Skin of body (tissue), 2 donors: ENCODE results near the gene KLK10. TPM values are rescaled to one million over a fixed set of nuclear protein-coding genes. Genes with fewer than 3 reads are reported as not detected.

ENCODE experiments used
- DNase-seq: peaks from one replicate; lab custom pipeline; 2025; lab: John Stamatoyannopoulos, UW
- total RNA-seq: library from RNA; depleted of rRNA; stranded (reverse); fragments of >200 nt; gene quantifications from one replicate; pipeline ENCODE4 v1.2.3, GENCODE V29; 2014

KLK10 gene
- total RNA-seq, 1 donor from 2014 or later = 22.4 TPM

- no peak for DNase-seq
Observed at GRCh38 chr19:51025809-51026553, 6.5 kb upstream of the KLK10 start.

- DNase-seq = no peak
Observed at GRCh38 chr19:51025401-51025800, 5.9 kb upstream of the KLK10 start.

DNA sequence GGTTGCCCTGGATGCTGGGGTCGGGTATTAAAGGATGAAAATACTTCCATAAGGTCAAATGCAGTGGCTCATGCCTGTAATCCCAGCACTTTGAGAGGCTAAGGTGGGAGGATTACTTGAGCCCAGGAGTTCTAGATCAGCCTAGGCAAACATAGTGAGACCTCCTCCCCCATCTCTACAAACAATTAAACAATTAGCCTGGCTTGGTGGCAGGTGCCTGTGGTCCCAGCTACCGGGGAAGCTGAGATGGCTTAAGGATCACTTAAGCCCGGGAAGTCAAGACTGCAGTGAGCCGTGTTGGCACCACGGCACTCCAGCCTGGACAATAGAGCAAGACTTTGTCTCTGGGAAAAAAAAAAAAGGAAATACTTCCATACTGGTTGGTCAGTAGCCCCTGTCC lies 5.4 kb upstream of the KLK10 start:
- no peak for DNase-seq

DNA sequence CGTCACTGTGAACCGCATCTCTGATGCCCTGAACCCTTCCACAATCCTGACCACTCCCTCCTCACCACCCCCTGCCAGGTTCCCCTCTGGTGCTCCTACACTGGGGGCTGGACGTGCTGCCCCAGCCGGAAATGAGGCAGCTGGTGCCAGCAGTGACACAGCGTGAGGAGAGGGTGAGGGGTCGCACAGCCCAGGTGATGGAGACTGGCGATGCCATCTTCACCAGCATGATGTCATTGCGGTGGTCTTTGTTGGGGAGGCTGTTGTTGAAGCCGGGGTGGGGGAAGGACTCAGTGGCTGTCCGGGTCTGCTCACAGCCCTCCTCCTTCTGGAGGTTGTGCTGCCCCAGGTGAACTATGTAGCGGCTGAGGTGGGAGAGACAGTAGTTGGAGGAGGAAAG lies 4.4 kb upstream of the KLK10 start:
- DNase-seq = no peak

DNA sequence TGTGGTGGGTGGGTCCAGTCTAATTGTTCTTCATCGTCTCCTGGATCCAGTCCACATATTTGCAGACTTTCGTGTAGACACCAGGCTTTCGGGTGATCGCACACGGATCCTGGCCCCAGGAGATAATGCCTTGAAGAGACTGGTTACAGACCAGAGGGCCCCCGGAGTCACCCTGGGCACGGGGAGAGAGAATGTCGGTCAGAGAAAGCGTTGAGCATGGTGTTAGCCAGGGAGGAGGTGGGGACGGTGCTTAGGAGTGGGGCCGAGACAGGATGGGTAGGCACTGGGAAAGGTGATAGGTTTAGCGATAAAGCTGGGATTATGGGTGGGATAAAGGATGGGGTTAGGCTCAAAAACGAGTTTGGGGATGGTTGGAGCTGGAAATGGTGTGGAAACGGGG lies 3.0 kb upstream of the KLK10 start:
- DNase-seq = no peak

GRCh38 chr19:51020988-51021651 lies 1.6 kb upstream of the KLK10 start:
- no peak for DNase-seq

DNA sequence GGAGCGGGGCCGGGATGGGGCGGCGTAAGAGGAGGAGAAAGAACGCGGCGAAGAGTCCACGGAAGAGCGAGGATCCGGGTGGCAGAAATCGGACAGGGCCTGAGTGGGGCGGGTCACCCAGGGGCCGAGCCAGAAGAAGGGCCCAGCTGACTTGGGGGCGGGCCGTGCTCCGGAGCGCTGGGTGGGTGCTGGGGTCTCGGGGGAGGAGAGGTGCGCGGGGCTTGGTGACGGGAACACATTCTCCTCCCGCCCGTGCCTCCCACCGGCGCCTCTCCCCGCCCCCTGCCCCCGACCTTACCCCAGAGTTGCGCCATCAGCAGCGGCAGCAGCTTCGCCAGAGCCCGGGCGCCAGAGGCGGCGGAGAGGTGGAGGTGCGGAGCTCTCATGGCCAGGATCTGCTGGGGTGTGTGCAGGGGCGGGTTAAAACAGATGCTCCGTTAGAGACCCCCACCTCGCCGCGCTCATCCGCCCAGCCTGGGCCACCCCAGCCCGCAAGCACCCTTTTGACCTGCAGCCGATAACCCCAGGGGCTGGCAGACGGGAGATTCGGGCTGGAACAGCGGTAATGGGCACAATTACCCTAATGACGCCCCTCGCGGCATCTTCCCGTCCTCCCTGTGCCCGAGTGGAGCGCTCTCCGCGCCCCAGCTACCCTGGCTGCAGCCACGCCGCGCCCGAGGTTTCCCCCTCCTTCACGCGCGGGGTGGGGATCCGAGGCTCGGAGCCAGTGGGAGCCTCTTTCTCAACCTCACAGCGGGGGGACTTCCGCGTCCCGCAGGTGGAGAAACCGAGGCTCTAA lies 565 bp downstream of the KLK10 start:
- no peak for DNase-seq

DNA sequence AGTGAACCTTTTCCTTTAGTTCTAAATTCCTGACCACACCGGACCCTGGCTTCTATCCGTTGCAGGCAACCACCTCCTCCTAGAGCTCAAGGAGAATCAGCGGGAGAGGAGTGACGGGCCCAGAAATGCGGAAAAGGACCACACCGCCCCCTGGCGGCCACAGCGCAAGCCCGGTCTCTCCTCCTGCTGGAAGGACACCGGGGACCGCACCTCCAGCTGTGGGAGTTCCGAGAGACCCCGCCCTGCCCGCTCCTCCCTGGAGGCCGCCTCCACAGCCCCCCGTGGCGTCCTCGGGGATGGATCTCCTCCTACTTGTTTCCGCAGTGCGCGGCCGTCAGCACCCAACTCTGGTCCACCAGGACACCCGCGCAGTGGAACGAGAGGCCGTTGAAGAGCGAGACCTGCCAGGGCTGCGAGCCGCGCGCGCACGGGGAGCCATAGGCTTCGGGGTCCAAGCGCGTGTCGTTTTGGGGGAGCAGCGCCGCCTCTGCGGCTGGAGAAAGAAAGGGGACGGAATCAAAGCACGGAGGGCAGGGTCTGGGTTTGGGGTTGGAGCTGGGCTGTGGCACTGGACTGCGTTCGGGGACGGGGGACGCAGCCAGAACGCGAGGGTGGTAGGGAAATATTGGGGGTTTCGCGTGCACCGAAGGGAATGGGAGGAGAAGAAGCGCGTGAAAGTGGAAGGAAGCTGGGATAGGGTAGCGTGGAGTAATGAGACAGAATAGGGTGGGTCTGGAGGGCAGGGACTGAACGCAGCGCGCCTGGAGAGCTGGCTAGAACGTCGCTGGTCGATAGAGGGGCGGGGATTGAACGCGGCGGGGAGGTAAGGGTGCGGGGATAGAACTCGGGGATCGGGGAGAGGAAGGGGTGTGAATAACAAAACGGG lies 2.5 kb downstream of the KLK10 start:
- no peak for DNase-seq

- DNase-seq = no peak
Observed at GRCh38 chr19:51015691-51016267, 3.7 kb downstream of the KLK10 start.

DNA sequence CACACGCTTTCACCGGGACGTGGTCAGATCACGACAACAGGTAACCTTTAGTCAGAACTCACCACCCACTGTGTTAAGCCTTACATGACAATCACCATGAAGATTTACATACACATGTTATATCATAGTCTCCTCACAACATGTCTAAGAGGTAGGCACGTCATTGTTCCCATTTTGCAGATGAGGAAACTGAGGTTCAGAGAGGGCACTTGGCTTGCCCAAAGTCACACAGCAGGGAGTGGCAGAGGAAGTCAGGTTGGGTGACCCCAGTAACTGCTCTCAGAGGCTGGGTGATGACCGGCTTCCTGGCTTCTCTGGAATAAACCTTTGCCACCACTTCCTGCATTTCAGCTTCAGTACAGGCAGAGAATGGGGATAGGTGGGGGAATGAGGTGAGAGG lies 5.3 kb downstream of the KLK10 start:
- no peak for DNase-seq

GRCh38 chr19:51012661-51013190 lies 6.8 kb downstream of the KLK10 start:
- no peak for DNase-seq

GRCh38 chr19:51010066-51010795 lies 9.3 kb downstream of the KLK10 start:
- DNase-seq = no peak

- no peak for DNase-seq
Observed at GRCh38 chr19:51009061-51009891, 10.2 kb downstream of the KLK10 start.

DNA sequence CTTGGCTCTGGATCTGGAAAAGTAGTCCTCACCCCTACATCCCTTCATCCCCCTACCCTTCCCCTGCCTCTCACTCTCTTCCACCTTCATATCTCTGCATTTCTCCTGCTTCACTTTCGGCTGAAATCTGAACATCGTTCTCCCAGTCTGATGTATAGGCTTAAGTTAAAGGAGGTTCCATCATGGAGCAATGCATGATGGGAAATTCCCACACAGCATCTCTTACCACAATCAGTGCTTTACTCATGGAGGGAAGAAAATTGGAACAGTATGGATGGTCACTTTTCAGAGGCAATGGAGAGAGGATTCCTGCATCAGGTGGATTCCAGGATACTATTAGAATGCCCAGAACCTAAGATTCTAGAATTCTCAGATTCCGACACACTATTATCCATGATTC lies 12.0 kb downstream of the KLK10 start:
- no peak for DNase-seq

DNA sequence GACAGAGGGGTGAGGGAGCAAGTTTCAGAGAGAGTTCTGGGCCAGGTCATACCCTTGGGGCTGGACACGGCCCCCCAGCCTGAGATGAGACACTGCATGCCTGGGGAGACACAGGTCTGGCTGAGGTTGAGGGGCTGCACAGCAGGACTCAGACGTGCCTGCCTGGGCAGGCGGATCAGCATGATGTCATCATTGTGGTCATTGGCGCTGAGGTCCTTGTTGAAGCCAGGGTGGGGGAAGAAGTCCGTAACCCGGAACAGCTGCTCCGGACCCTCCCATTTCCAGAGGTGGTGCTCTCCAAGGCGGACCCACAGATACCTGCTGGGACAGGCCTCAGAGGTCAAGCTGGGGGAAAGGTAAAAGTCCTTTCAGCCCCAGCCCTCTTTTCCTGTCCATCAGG lies 13.1 kb downstream of the KLK10 start:
- DNase-seq = no peak

DNA sequence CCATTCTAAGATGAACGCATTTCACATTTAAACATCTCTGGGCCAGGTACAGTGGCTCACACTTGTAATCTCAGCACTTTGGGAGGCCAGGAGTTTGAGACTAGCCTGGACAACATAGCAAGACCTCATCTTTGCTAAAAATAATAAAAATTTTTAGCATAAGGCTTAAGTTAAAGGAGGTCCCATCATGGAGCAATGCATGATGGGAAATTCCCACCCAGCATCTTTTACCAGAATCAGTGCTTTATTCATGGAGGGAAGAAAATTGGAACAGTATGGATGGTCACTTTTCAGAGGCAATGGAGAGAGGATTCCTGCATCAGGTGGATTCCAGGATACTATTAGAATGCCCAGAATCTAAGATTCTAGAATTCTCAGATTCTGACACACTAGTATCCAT lies 14.3 kb downstream of the KLK10 start:
- DNase-seq = no peak

GRCh38 chr19:51003316-51003715 lies 16.2 kb downstream of the KLK10 start:
- no peak for DNase-seq

GRCh38 chr19:51002542-51003311 lies 16.8 kb downstream of the KLK10 start:
- no peak for DNase-seq
